ENCODE data around the gene TMEM175. TPM values are rescaled to one million over a fixed set of nuclear protein-coding genes. Genes with fewer than 3 reads are reported as not detected.

The TMEM175 gene
- total and polyA plus RNA-seq, 12 donors: 15.6 to 49.6 (median 19.0) TPM

- H3K36me3 ChIP-seq: no peaks in the 10 kb centered on the region
- no peak for ATAC-seq
- TF ChIP-seq CTCF (IDR thresholded peaks at IDR 0.05): no peak
- no peak overlapping the region for H3K27ac ChIP-seq
- peaks cover 5 to 33% (median 16%) of the 10 kb centered on the region in 9 donors for H3K4me1 ChIP-seq
- intact Hi-C loops (cut with DNase I): loop anchor here in 1 of 10 donors (5.0 kb wide), 1 partner anchor 258 kb away; no protein-coding TSS in a partner anchor
- no peak for DNase-seq
- H3K4me3 ChIP-seq: no peak overlapping the region
- peaks cover 54 to 91% (median 82%) of the 10 kb centered on the region in 7 donors for H3K27me3 ChIP-seq
- no peaks in the 10 kb centered on the region for H3K9me3 ChIP-seq
- WGBS, 2 donors: 49 to 53% methylated on average over 18 of the region's 18 CpGs
These were observed 67.7 kb downstream of the TMEM175 start for GRCh38 chr4:999882-1000425.

GRCh38 chr4:1000686-1001260 is 68.5 kb downstream of the TMEM175 start:
- no peak for DNase-seq
- peaks cover 5 to 37% (median 21%) of the 10 kb centered on the region in 9 donors for H3K4me1 ChIP-seq
- TF ChIP-seq CTCF (IDR thresholded peaks at IDR 0.05): no peak
- no peak for ATAC-seq
- 93 to 94% methylated on average over 15 of the region's 15 CpGs for WGBS, 2 donors
- H3K27ac ChIP-seq: no peak overlapping the region
- H3K27me3 ChIP-seq: peaks cover 61 to 96% (median 89%) of the 10 kb centered on the region in 7 donors
- no peaks in the 10 kb centered on the region for H3K36me3 ChIP-seq
- intact Hi-C loops (cut with DNase I): no loop called here
- H3K4me3 ChIP-seq: no peak overlapping the region
- no peaks in the 10 kb centered on the region for H3K9me3 ChIP-seq

GRCh38 chr4:1001561-1002130 is 69.4 kb downstream of the TMEM175 start:
- DNase-seq (no peak), ATAC-seq (no peak)
- TF ChIP-seq CTCF (IDR thresholded peaks at IDR 0.05): no peak
- Histone ChIP-seq H3K9me3 (no peaks in the 10 kb centered on the region), H3K27me3 (peaks cover 61 to 96% (median 88%) of the 10 kb centered on the region in 7 donors), H3K4me3 (no peak overlapping the region), H3K36me3 (no peaks in the 10 kb centered on the region), H3K4me1 (peaks cover 5 to 36% (median 21%) of the 10 kb centered on the region in 9 donors), H3K27ac (no peak overlapping the region)
- intact Hi-C loops (cut with DNase I): no loop called here
- WGBS, 2 donors: 17% methylated on average over 44 to 48 of the region's 48 CpGs

- Histone ChIP-seq H3K4me1 (peaks cover 5 to 33% (median 21%) of the 10 kb centered on the region in 9 donors), H3K27me3 (peaks cover 60 to 96% (median 88%) of the 10 kb centered on the region in 7 donors), H3K4me3 (no peak overlapping the region), H3K27ac (no peak overlapping the region), H3K36me3 (no peaks in the 10 kb centered on the region), H3K9me3 (no peaks in the 10 kb centered on the region)
- peak in 1 of 8 donors; percentile 5 for ATAC-seq
- no peak for TF ChIP-seq CTCF (IDR thresholded peaks at IDR 0.05)
- 1 to 4% methylated on average over 52 to 54 of the region's 54 CpGs for WGBS, 2 donors
- DNase-seq: no peak
- intact Hi-C loops (cut with DNase I): no loop called here
These were observed 69.9 kb downstream of the TMEM175 start for GRCh38 chr4:1002131-1002630.
